ENCODE data around the gene FRMD4A. TPM values are rescaled to one million over a fixed set of nuclear protein-coding genes. Genes with fewer than 3 reads are reported as not detected.

The FRMD4A gene
- polyA plus RNA-seq, 1 donor (not counting 4 experiments of a cell fraction or from before 2014, with no cell fraction given): 12.9 TPM

DNA sequence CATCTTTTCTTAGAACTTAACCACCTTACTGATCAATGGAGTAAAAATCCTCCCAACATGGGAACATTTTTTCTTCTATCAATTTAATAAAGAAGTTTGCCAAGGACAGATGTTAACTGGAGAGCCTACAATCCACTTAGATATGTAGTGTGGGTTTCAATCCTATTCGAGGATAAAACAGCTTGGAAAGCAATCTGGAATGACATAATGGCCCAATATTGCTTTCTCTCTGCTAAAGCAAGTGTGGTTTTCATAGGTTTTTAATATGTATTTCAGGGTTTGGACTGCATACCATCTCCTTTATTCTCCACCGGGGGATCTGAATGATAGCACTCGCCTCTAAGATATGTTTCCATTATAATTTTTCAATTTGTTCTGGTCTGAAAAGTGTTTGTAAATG lies 594.2 kb downstream of the FRMD4A start:
- FAIRE-seq: no peak
- dilution Hi-C loops (cut with MboI; ENCODE audit: extremely low pct_ligation_motif_present, low sequenced_read_pairs): no loop called here
- Histone ChIP-seq H3K9me1 (ENCODE audit: control insufficient read depth, extremely low read depth, insufficient read depth, low read length) (no peaks in the 10 kb centered on the region), H3K27me3 (ENCODE audit: control insufficient read depth, extremely low read depth, insufficient read depth, low read length) (no peaks in the 10 kb centered on the region), H3K9me3 (ENCODE audit: control insufficient read depth, low read depth, low read length) (no peaks in the 10 kb centered on the region), H3K27ac (ENCODE audit: control insufficient read depth, insufficient read depth, low read length) (no peak overlapping the region), H3K9ac (ENCODE audit: control insufficient read depth, extremely low read depth, insufficient read depth, low read length) (no peak overlapping the region), H3K4me2 (ENCODE audit: control insufficient read depth, extremely low read depth, insufficient read depth, low read depth, low read length) (no peak overlapping the region), H2AFZ (ENCODE audit: control insufficient read depth, low read length) (no peak overlapping the region), H4K20me1 (ENCODE audit: control insufficient read depth, extremely low read depth, insufficient read depth, low read length) (no peaks in the 10 kb centered on the region), H3K4me3 (ENCODE audit: control insufficient read depth in 2 of 3, extremely low read depth in 1 of 3, insufficient read depth in 2 of 3, low read depth in 1 of 3, low read length in 3 of 3) (no peak overlapping the region), H3K4me1 (ENCODE audit: control insufficient read depth, extremely low read depth, insufficient read depth, low read length) (no peaks in the 10 kb centered on the region), H3K36me3 (ENCODE audit: control insufficient read depth in 2 of 2, extremely low read depth in 1 of 2, insufficient read depth in 2 of 2, low read length in 2 of 2) (no peaks in the 10 kb centered on the region), H3K79me2 (ENCODE audit: control insufficient read depth, insufficient read depth, low read length) (no peaks in the 10 kb centered on the region)
- TF ChIP-seq, protein P1, sequence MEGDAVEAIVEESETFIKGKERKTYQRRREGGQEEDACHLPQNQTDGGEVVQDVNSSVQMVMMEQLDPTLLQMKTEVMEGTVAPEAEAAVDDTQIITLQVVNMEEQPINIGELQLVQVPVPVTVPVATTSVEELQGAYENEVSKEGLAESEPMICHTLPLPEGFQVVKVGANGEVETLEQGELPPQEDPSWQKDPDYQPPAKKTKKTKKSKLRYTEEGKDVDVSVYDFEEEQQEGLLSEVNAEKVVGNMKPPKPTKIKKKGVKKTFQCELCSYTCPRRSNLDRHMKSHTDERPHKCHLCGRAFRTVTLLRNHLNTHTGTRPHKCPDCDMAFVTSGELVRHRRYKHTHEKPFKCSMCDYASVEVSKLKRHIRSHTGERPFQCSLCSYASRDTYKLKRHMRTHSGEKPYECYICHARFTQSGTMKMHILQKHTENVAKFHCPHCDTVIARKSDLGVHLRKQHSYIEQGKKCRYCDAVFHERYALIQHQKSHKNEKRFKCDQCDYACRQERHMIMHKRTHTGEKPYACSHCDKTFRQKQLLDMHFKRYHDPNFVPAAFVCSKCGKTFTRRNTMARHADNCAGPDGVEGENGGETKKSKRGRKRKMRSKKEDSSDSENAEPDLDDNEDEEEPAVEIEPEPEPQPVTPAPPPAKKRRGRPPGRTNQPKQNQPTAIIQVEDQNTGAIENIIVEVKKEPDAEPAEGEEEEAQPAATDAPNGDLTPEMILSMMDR (optimal IDR thresholded peaks at IDR 0.05 in 1 of 3, IDR thresholded peaks at IDR 0.05 in 1 of 3, conservative IDR thresholded peaks at IDR 0.05 in 1 of 3; ENCODE audit: extremely low read depth in 1 of 3, insufficient read depth in 2 of 3, low read length in 3 of 3): no peak
- no peak for TF ChIP-seq EZH2 (IDR thresholded peaks at IDR 0.05; ENCODE audit: low read length)
- DNase-seq (ENCODE audit: low read depth, low spot score): no peak

DNA sequence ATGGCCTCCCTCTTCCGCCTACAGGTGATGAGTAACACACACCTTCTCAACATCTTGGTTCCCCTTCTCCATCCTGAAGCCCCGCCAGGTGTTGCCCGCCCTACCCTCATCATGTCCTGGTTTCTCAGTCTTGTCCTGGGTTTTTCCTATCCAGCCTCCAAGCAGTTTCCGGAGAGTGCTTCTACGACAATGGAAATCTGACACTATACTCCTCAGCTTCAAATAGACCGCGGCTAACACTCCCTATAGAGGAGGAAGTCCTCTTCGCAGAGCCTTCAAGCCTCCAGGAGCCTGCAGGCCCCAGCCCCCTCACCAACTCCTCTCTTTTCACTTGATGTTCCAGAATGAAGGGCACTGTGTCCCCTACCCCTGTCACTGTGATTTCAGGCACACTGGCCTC lies 596.6 kb downstream of the FRMD4A start:
- DNase-seq (ENCODE audit: low read depth, low spot score) (no peak), FAIRE-seq (no peak)
- no peaks in the 10 kb centered on the region for H3K27me3 ChIP-seq (ENCODE audit: control insufficient read depth, extremely low read depth, insufficient read depth, low read length)
- TF ChIP-seq, protein P1 (optimal IDR thresholded peaks at IDR 0.05 in 1 of 3, IDR thresholded peaks at IDR 0.05 in 1 of 3, conservative IDR thresholded peaks at IDR 0.05 in 1 of 3; ENCODE audit: extremely low read depth in 1 of 3, insufficient read depth in 2 of 3, low read length in 3 of 3): no peak
- TF ChIP-seq EZH2 (IDR thresholded peaks at IDR 0.05; ENCODE audit: low read length): no peak
- H3K4me2 ChIP-seq (ENCODE audit: control insufficient read depth, extremely low read depth, insufficient read depth, low read depth, low read length): no peak overlapping the region
- no peak overlapping the region for H2AFZ ChIP-seq (ENCODE audit: control insufficient read depth, low read length)
- dilution Hi-C loops (cut with MboI; ENCODE audit: extremely low pct_ligation_motif_present, low sequenced_read_pairs): no loop called here
- no peaks in the 10 kb centered on the region for H3K79me2 ChIP-seq (ENCODE audit: control insufficient read depth, insufficient read depth, low read length)
- H3K27ac ChIP-seq (ENCODE audit: control insufficient read depth, insufficient read depth, low read length): no peak overlapping the region
- no peaks in the 10 kb centered on the region for H4K20me1 ChIP-seq (ENCODE audit: control insufficient read depth, extremely low read depth, insufficient read depth, low read length)
- H3K4me1 ChIP-seq (ENCODE audit: control insufficient read depth, extremely low read depth, insufficient read depth, low read length): peaks cover 4% of the 10 kb centered on the region
- no peaks in the 10 kb centered on the region for H3K36me3 ChIP-seq (ENCODE audit: control insufficient read depth in 2 of 2, extremely low read depth in 1 of 2, insufficient read depth in 2 of 2, low read length in 2 of 2)
- no peaks in the 10 kb centered on the region for H3K9me1 ChIP-seq (ENCODE audit: control insufficient read depth, extremely low read depth, insufficient read depth, low read length)
- no peaks in the 10 kb centered on the region for H3K9me3 ChIP-seq (ENCODE audit: control insufficient read depth, low read depth, low read length)
- no peak overlapping the region for H3K9ac ChIP-seq (ENCODE audit: control insufficient read depth, extremely low read depth, insufficient read depth, low read length)
- no peak overlapping the region for H3K4me3 ChIP-seq (ENCODE audit: control insufficient read depth in 2 of 3, extremely low read depth in 1 of 3, insufficient read depth in 2 of 3, low read depth in 1 of 3, low read length in 3 of 3)
